GM18867 (cell line): ENCODE data around the gene SOX4.
A peak's percentile ranks its signal among the peaks of the same experiment; 100 is the strongest.
"Not testable (repeated sequence)": the region's sequence is repeated elsewhere in the genome, so short reads cannot be mapped to it uniquely, and the experiment has no call there.

Experiments
- ATAC-seq: cut with Tn5 transposase; IDR thresholded peaks from one replicate; pipeline ENCODE4 v1.9.1; 2021; ENCODE audit warnings: mild to moderate bottlenecking, moderate library complexity; ENCODE audit not compliant: unreplicated experiment

The SOX4 gene

GRCh38 chr6:21593412-21593926, at the start of gene SOX4:
TSS of gene SOX4 (plus strand) at chr6:21593751. CDS start at chr6:21594535, 784 bp downstream.
- peak; percentile 68 for ATAC-seq

- not testable (repeated sequence) for ATAC-seq
These were observed 41.3 kb upstream of the SOX4 start for GRCh38 chr6:21552286-21552685.

- no peak for ATAC-seq
These were observed 39.3 kb upstream of the SOX4 start for GRCh38 chr6:21554286-21554685.

- no peak for ATAC-seq
These were observed 38.4 kb upstream of the SOX4 start for GRCh38 chr6:21555197-21555596.

GRCh38 chr6:21556511-21556910, 37.0 kb upstream of the SOX4 start:
- ATAC-seq = no peak

GRCh38 chr6:21556968-21557721, 36.4 kb upstream of the SOX4 start:
- no peak for ATAC-seq

- ATAC-seq = no peak
These were observed 34.3 kb upstream of the SOX4 start for GRCh38 chr6:21559238-21559637.

- ATAC-seq = peak; percentile 68
These were observed 33.3 kb upstream of the SOX4 start for GRCh38 chr6:21560249-21560648.

GRCh38 chr6:21565431-21565830, 28.1 kb upstream of the SOX4 start:
- no peak for ATAC-seq

GRCh38 chr6:21578523-21578922, 15.0 kb upstream of the SOX4 start:
- no peak for ATAC-seq

GRCh38 chr6:21582651-21583050, 10.9 kb upstream of the SOX4 start:
- no peak for ATAC-seq

- ATAC-seq = no peak
These were observed 7.3 kb upstream of the SOX4 start for GRCh38 chr6:21586300-21586699.

GRCh38 chr6:21586740-21587178, 6.8 kb upstream of the SOX4 start:
- ATAC-seq = peak; percentile 0

- peak; percentile 52 for ATAC-seq
These were observed 6.2 kb upstream of the SOX4 start for GRCh38 chr6:21587179-21587960.

- peak; percentile 46 for ATAC-seq
These were observed 5.5 kb upstream of the SOX4 start for GRCh38 chr6:21587961-21588480.

- peak; percentile 35 for ATAC-seq
These were observed 4.8 kb upstream of the SOX4 start for GRCh38 chr6:21588481-21589351.

GRCh38 chr6:21589352-21590345, 3.9 kb upstream of the SOX4 start:
- ATAC-seq = peak; percentile 28

- no peak for ATAC-seq
These were observed 3.2 kb upstream of the SOX4 start for GRCh38 chr6:21590346-21590745.

- ATAC-seq = no peak
These were observed 2.1 kb upstream of the SOX4 start for GRCh38 chr6:21591446-21591845.
